HepG2 (cell line): ENCODE data around the gene TAPBP. TPM values are rescaled to one million over a fixed set of nuclear protein-coding genes. Genes with fewer than 3 reads are reported as not detected.

Source experiments
- E2F1 ChIP-seq: sonication (generic); formaldehyde crosslinking; IDR thresholded peaks from 2 replicates; pipeline ENCODE4 v1.5.0; 2020; ENCODE audit warnings: missing genetic modification reagents
- ELK4 ChIP-seq: sonication (generic); formaldehyde crosslinking; IDR thresholded peaks from 2 replicates; pipeline ENCODE4 v1.9.0; 2021; ENCODE audit warnings: missing genetic modification reagents, borderline replicate concordance
- ETV5 ChIP-seq: IDR thresholded peaks from 2 replicates; pipeline ENCODE4 v1.6.1; 2018; ENCODE audit warnings: missing biosample characterization, missing genetic modification reagents, inconsistent platforms, borderline replicate concordance
- HNRNPK ChIP-seq: fragments of 200-400 bp; formaldehyde crosslinking; IDR thresholded peaks from 2 replicates; pipeline ENCODE4 v1.6.1; 2018; ENCODE audit warnings: low read length, low read depth, moderate library complexity, mild to moderate bottlenecking; ENCODE audit not compliant: poor library complexity, severe bottlenecking
- MATR3 ChIP-seq: sonication (generic); formaldehyde crosslinking; IDR thresholded peaks from 2 replicates; pipeline ENCODE4 v1.4.0; 2020; ENCODE audit warnings: missing genetic modification reagents
- PHF21A ChIP-seq: sonication (generic); formaldehyde crosslinking; IDR thresholded peaks from 2 replicates; pipeline ENCODE4 v1.5.0; 2020; ENCODE audit warnings: mild to moderate bottlenecking, missing genetic modification reagents
- RBM39 ChIP-seq: fragments of 200-400 bp; formaldehyde crosslinking; IDR thresholded peaks from one replicate; pipeline ENCODE4 v1.6.1; 2018; ENCODE audit warnings: antibody characterized with exemption, mild to moderate bottlenecking, low read depth, low read length; ENCODE audit not compliant: poor library complexity, severe bottlenecking
- SOX13 ChIP-seq, 3 experiments: fragments of 450-650 bp in 1 of 3; sonication (generic) in 1 of 3; formaldehyde crosslinking in 1 of 3; IDR thresholded peaks in 2 of 3; conservative IDR thresholded peaks in 1 of 3; 2 replicates each; pipeline versions ENCODE4 v1.5.0 to v1.6.1; 2016 to 2020; ENCODE audit warnings: antibody characterized with exemption in 1 of 3, mild to moderate bottlenecking in 1 of 3, missing compliant biosample characterization in 1 of 3, missing genetic modification reagents in 1 of 3, moderate library complexity in 1 of 3
- SRSF9 ChIP-seq: fragments of 200-400 bp; formaldehyde crosslinking; IDR thresholded peaks from 2 replicates; pipeline ENCODE4 v1.6.1; 2018; ENCODE audit warnings: borderline replicate concordance, mild to moderate bottlenecking, low read depth, low read length; ENCODE audit not compliant: insufficient read depth, poor library complexity, severe bottlenecking
- TBX3 ChIP-seq: fragments of 450-650 bp; IDR thresholded peaks from 2 replicates; pipeline ENCODE4 v1.6.1; 2017; ENCODE audit warnings: antibody characterized with exemption, mild to moderate bottlenecking, inconsistent platforms, borderline replicate concordance
- ZNF253 ChIP-seq: sonication (generic); formaldehyde crosslinking; IDR thresholded peaks from 2 replicates; pipeline ENCODE4 v1.8.0; 2022; ENCODE audit warnings: mild to moderate bottlenecking, missing genetic modification reagents, borderline replicate concordance
- ZNF256 ChIP-seq: sonication (generic); formaldehyde crosslinking; conservative IDR thresholded peaks from 2 replicates; pipeline ENCODE4 v1.4.0; 2020; ENCODE audit warnings: missing genetic modification reagents
- ZNF414 ChIP-seq: sonication (generic); formaldehyde crosslinking; IDR thresholded peaks from 2 replicates; pipeline ENCODE4 v1.5.0; 2020; ENCODE audit warnings: missing genetic modification reagents
- ZNF646 ChIP-seq: sonication (generic); formaldehyde crosslinking; IDR thresholded peaks from 2 replicates; pipeline ENCODE4 v1.9.0; 2021; ENCODE audit warnings: mild to moderate bottlenecking, missing genetic modification reagents
- ZNF879 ChIP-seq: sonication (generic); formaldehyde crosslinking; IDR thresholded peaks from 2 replicates; pipeline ENCODE4 v1.8.1; 2023; ENCODE audit warnings: missing genetic modification reagents
- polyA plus RNA-seq, 8 experiments: library from polyadenylated mRNA; depleted of rRNA in 3 of 8; stranded (reverse) in 7 of 8; unstranded in 1 of 8; fragments of >200 nt; fragmentation: Illumina TruSeq in 4 of 8; extraction: Trizol in 4 of 8; gene quantifications; 2 replicates each; pipeline versions ENCODE4 v1.2.1 to v1.2.3, GENCODE V29; 2011 to 2016; ENCODE audit warnings: low read depth in 4 of 8, missing spikeins in 1 of 8, mixed read lengths in 1 of 8; ENCODE audit not compliant: insufficient read depth in 1 of 8
- total RNA-seq, 5 experiments: library from RNA; depleted of rRNA; stranded (reverse); fragments of >200 nt; fragmentation: Illumina TruSeq; extraction: Trizol; gene quantifications; 2 replicates each; pipeline ENCODE4 v1.2.3, GENCODE V29; 2016; ENCODE audit warnings: low read depth in 1 of 5

TAPBP gene
- total and polyA plus RNA-seq, 2 of the 13 experiments (the other 11 are each of a cell fraction or from before 2014, with no cell fraction given) = 27.4 to 32.3 TPM

- TF ChIP-seq PHF21A (CRISPR knock-in tag) (peak; percentile 79), ZNF646 (no peak), HNRNPK (no peak), MATR3 (CRISPR knock-in tag) (0 out of 2 replicates have a peak, but pooled peaks have one; percentile 49), ZNF414 (CRISPR knock-in tag) (peak; percentile 23; the same call in 1 of the 2 replicates), TBX3 (no peak), RBM39 (peak; percentile 99), ZNF253 (CRISPR knock-in tag) (no peak; the same call in 1 of the 2 replicates), ZNF879 (peak; percentile 89), ELK4 (CRISPR knock-in tag) (peak; percentile 60; the same call in 1 of the 2 replicates), SRSF9 (no peak), E2F1 (CRISPR knock-in tag) (peak; percentile 91), ETV5 (CRISPR knock-in tag) (peak; percentile 96), SOX13 (IDR thresholded peaks at IDR 0.05) (peak; percentile 35; the same call in 1 of the 2 replicates), SOX13 (CRISPR knock-in tag; conservative IDR thresholded peaks at IDR 0.05 in 1 of 2, IDR thresholded peaks at IDR 0.05 in 1 of 2) (peak in 1 of 2 experiments; percentile 14; a peak in 1 of 4 replicates), ZNF256 (no peak; the same call in 1 of the 2 replicates)
Measured at GRCh38 chr6:33299237-33299944, 14.5 kb downstream of the TAPBP start (continued).
